ENCODE data around the gene IL4.
"Not testable (repeated sequence)": the region's sequence is repeated elsewhere in the genome, so short reads cannot be mapped to it uniquely, and the experiment has no call there.

IL4 gene

DNA sequence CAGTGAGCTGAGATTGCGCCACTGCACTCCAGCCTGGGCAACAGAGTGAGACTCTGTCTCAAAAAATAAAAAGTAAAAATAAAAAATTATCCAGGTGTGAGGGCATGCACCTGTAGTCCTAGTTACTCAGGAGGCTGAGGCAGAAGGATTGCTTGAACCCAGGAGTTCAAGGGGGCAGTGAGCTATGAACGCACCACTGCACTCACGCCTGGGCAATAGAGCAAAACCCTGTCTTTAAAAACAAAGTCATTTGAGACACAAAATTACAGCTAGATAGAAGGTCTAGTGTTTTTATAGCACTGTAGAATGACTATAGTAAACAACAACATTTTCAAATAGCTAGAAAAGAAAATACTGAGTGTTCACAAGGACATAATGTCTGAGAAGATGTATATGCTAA, 16.4 kb downstream of the IL4 start:
- no peak overlapping the region for H2BK120ac ChIP-seq (ENCODE audit: low read depth, low read length)
- no peaks in the 10 kb centered on the region for H3K4me1 ChIP-seq (ENCODE audit: control insufficient read depth, low read depth, low read length)
- no peak overlapping the region for H3K9ac ChIP-seq (ENCODE audit: low read length)
- H3K79me1 ChIP-seq (ENCODE audit: low read length): no peaks in the 10 kb centered on the region
- H2AK5ac ChIP-seq (ENCODE audit: low read length): no peak overlapping the region
- H4K5ac ChIP-seq (ENCODE audit: low read length): no peak overlapping the region
- no peaks in the 10 kb centered on the region for H3K27me3 ChIP-seq (ENCODE audit: insufficient read depth, low read length, poor library complexity)
- H2BK15ac ChIP-seq (replicated peaks; ENCODE audit: low read depth): no peak overlapping the region
- WGBS (ENCODE audit: extremely low coverage, insufficient coverage, low lambda C conversion rate): no CpG with 5 or more reads among the region's 3 CpGs
- H3K4me2 ChIP-seq (ENCODE audit: low read length): no peak overlapping the region
- H3K18ac ChIP-seq (ENCODE audit: low read length): no peak overlapping the region
- no peak overlapping the region for H3K4ac ChIP-seq (ENCODE audit: low read depth, low read length)
- DNase-seq: no peak
- H3K27ac ChIP-seq (ENCODE audit: low read depth, low read length): no peak overlapping the region
- no peaks in the 10 kb centered on the region for H3K36me3 ChIP-seq (ENCODE audit: control insufficient read depth, insufficient read depth, low read length)
- H3K79me2 ChIP-seq (ENCODE audit: control insufficient read depth, insufficient read depth, low read length): no peaks in the 10 kb centered on the region
- H4K8ac ChIP-seq (ENCODE audit: low read depth, low read length): no peak overlapping the region
- no peak overlapping the region for H3K23ac ChIP-seq (ENCODE audit: low read length)
- H2BK5ac ChIP-seq (ENCODE audit: low read length): no peak overlapping the region
- H3K56ac ChIP-seq (ENCODE audit: low read length): no peak overlapping the region
- H3K4me3 ChIP-seq (ENCODE audit: low read length): no peak overlapping the region

DNA sequence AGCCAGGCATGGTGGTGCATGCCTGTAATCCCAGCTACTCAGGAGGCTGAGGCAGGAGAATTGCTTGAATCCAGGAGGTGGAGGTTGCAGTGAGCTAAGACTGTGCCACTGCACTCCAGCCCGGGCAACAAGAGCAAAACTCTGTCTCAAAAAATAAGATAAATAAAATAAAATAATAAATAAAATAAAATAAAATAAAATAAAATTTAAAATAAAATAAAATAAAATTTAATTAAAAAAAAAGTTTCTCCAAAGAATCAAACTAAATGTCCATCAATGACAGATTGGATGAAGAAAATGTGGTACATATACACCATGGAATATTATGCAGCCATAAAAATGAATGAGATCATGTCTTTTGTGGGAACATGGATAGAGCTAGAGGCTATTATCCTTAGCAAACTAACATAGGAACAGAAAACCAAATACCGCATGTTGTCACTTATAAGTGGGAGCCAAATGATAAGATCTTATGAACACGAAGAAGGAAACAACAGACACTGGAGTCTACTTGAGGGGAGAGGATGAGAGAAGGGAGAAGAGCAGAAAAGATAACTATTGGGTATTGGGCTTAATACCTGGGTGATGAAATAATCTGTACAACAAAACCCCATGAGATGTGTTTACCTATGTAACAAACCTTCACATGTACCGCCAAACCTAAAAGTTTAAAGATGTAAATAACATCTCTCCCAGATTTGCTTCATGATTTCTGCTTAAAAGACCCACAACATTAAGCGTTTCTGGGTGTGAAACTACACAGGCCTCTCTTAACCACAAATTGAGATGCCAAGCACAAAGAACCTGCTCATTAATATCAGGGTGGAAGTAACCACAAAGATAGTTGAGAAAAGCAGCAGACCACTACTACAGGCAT, 18.2 kb downstream of the IL4 start:
- not testable (repeated sequence) for H3K4me1 ChIP-seq (ENCODE audit: control insufficient read depth, low read depth, low read length); H3K36me3 ChIP-seq (ENCODE audit: control insufficient read depth, insufficient read depth, low read length); H3K27me3 ChIP-seq (ENCODE audit: insufficient read depth, low read length, poor library complexity); H3K27ac ChIP-seq (ENCODE audit: low read depth, low read length); H4K5ac ChIP-seq (ENCODE audit: low read length); H2BK15ac ChIP-seq (replicated peaks; ENCODE audit: low read depth); H3K4me3 ChIP-seq (ENCODE audit: low read length); H2BK120ac ChIP-seq (ENCODE audit: low read depth, low read length); H2AK5ac ChIP-seq (ENCODE audit: low read length); H3K9ac ChIP-seq (ENCODE audit: low read length); H3K79me2 ChIP-seq (ENCODE audit: control insufficient read depth, insufficient read depth, low read length); H3K4me2 ChIP-seq (ENCODE audit: low read length); H2BK5ac ChIP-seq (ENCODE audit: low read length); DNase-seq; H3K4ac ChIP-seq (ENCODE audit: low read depth, low read length); H3K56ac ChIP-seq (ENCODE audit: low read length); H3K23ac ChIP-seq (ENCODE audit: low read length); H4K8ac ChIP-seq (ENCODE audit: low read depth, low read length); H3K18ac ChIP-seq (ENCODE audit: low read length); H3K79me1 ChIP-seq (ENCODE audit: low read length)
- WGBS (ENCODE audit: extremely low coverage, insufficient coverage, low lambda C conversion rate): no CpG with 5 or more reads among the region's 5 CpGs

DNA sequence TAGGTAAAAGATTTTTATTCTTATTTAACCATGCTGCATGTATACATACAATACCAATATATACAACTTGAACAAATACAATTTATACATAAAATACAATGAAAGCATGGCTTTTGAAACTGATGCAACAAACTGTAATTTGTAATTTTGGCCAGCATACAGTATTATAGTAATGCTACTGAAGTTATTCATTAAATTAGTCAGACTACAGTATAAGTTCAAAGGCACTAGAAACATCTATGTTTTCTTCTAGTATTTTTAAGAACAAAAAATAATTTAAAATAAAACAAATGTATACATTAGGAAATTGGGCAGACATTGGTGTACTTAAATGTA, 18.8 kb downstream of the IL4 start:
- no peak overlapping the region for H3K56ac ChIP-seq (ENCODE audit: low read length)
- H3K23ac ChIP-seq (ENCODE audit: low read length): no peak overlapping the region
- H2BK120ac ChIP-seq (ENCODE audit: low read depth, low read length): no peak overlapping the region
- H4K8ac ChIP-seq (ENCODE audit: low read depth, low read length): no peak overlapping the region
- no peaks in the 10 kb centered on the region for H3K4me1 ChIP-seq (ENCODE audit: control insufficient read depth, low read depth, low read length)
- no peak overlapping the region for H2BK5ac ChIP-seq (ENCODE audit: low read length)
- H3K36me3 ChIP-seq (ENCODE audit: control insufficient read depth, insufficient read depth, low read length): no peaks in the 10 kb centered on the region
- DNase-seq: no peak
- no peak overlapping the region for H3K18ac ChIP-seq (ENCODE audit: low read length)
- H3K4ac ChIP-seq (ENCODE audit: low read depth, low read length): no peak overlapping the region
- H3K4me3 ChIP-seq (ENCODE audit: low read length): no peak overlapping the region
- H3K9ac ChIP-seq (ENCODE audit: low read length): no peak overlapping the region
- H4K5ac ChIP-seq (ENCODE audit: low read length): no peak overlapping the region
- no peaks in the 10 kb centered on the region for H3K79me2 ChIP-seq (ENCODE audit: control insufficient read depth, insufficient read depth, low read length)
- H3K79me1 ChIP-seq (ENCODE audit: low read length): no peaks in the 10 kb centered on the region
- H2AK5ac ChIP-seq (ENCODE audit: low read length): no peak overlapping the region
- H3K27me3 ChIP-seq (ENCODE audit: insufficient read depth, low read length, poor library complexity): no peaks in the 10 kb centered on the region
- no peak overlapping the region for H2BK15ac ChIP-seq (replicated peaks; ENCODE audit: low read depth)
- H3K4me2 ChIP-seq (ENCODE audit: low read length): no peak overlapping the region
- no peak overlapping the region for H3K27ac ChIP-seq (ENCODE audit: low read depth, low read length)

DNA sequence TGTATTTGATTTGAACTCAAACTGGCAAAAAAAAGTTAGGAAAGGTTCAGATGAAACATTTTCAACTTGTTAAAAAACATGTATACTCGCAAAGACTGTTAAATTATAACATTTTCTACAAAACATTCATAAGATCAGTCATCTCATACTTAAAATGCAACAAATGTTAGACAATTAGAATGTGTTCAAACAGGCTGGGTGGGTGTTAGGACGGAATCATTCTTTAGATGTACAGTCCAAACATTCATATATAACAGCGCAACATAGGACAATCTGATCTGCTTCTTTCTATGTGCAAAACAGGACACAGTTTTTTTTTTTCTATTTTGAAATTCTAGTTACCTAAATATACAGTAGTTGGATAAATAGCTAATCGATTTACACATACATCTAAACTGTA, 22.2 kb downstream of the IL4 start:
- Histone ChIP-seq H3K9ac (ENCODE audit: low read length) (no peak overlapping the region), H2AK5ac (ENCODE audit: low read length) (no peak overlapping the region), H3K4ac (ENCODE audit: low read depth, low read length) (no peak overlapping the region), H3K36me3 (ENCODE audit: control insufficient read depth, insufficient read depth, low read length) (no peaks in the 10 kb centered on the region), H4K5ac (ENCODE audit: low read length) (no peak overlapping the region), H2BK120ac (ENCODE audit: low read depth, low read length) (no peak overlapping the region), H3K4me1 (ENCODE audit: control insufficient read depth, low read depth, low read length) (no peaks in the 10 kb centered on the region), H3K4me2 (ENCODE audit: low read length) (no peak overlapping the region), H3K56ac (ENCODE audit: low read length) (no peak overlapping the region), H3K27me3 (ENCODE audit: insufficient read depth, low read length, poor library complexity) (no peaks in the 10 kb centered on the region), H4K8ac (ENCODE audit: low read depth, low read length) (no peak overlapping the region), H2BK15ac (replicated peaks; ENCODE audit: low read depth) (no peak overlapping the region), H3K27ac (ENCODE audit: low read depth, low read length) (no peak overlapping the region), H3K79me1 (ENCODE audit: low read length) (no peaks in the 10 kb centered on the region), H3K79me2 (ENCODE audit: control insufficient read depth, insufficient read depth, low read length) (no peaks in the 10 kb centered on the region), H3K18ac (ENCODE audit: low read length) (no peak overlapping the region), H3K23ac (ENCODE audit: low read length) (no peak overlapping the region), H2BK5ac (ENCODE audit: low read length) (no peak overlapping the region), H3K4me3 (ENCODE audit: low read length) (no peak overlapping the region)
- WGBS (ENCODE audit: extremely low coverage, insufficient coverage, low lambda C conversion rate): no CpG with 5 or more reads among the region's 4 CpGs
- DNase-seq: no peak

DNA sequence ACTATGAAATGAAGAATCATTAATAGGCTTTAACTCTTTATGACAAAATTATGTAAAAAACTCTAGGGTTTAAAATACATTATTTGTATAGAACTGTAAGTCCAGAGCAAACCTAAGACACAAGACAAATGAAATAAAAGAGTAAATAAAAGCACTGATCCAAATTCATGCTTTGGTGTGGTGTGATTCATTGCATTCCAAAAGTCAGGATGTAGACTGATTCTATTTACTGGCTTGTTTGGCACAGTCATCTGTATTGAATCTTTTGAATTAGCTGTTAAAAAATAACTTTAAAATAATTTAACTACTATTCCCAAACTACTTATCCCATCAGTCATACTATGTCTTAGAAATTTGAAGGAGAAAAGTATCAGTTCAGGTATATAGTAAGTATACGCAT, 31.1 kb downstream of the IL4 start:
- no peak overlapping the region for H3K4me3 ChIP-seq (ENCODE audit: low read length)
- DNase-seq: no peak
- H3K4ac ChIP-seq (ENCODE audit: low read depth, low read length): no peak overlapping the region
- H3K23ac ChIP-seq (ENCODE audit: low read length): no peak overlapping the region
- no peaks in the 10 kb centered on the region for H3K79me1 ChIP-seq (ENCODE audit: low read length)
- no CpG with 5 or more reads among the region's 1 CpG for WGBS (ENCODE audit: extremely low coverage, insufficient coverage, low lambda C conversion rate)
- H3K18ac ChIP-seq (ENCODE audit: low read length): no peak overlapping the region
- no peak overlapping the region for H3K56ac ChIP-seq (ENCODE audit: low read length)
- no peak overlapping the region for H2BK5ac ChIP-seq (ENCODE audit: low read length)
- no peaks in the 10 kb centered on the region for H3K79me2 ChIP-seq (ENCODE audit: control insufficient read depth, insufficient read depth, low read length)
- no peak overlapping the region for H3K4me2 ChIP-seq (ENCODE audit: low read length)
- H2BK120ac ChIP-seq (ENCODE audit: low read depth, low read length): no peak overlapping the region
- no peak overlapping the region for H2BK15ac ChIP-seq (replicated peaks; ENCODE audit: low read depth)
- H3K9ac ChIP-seq (ENCODE audit: low read length): no peak overlapping the region
- H3K27me3 ChIP-seq (ENCODE audit: insufficient read depth, low read length, poor library complexity): no peaks in the 10 kb centered on the region
- H4K8ac ChIP-seq (ENCODE audit: low read depth, low read length): no peak overlapping the region
- H2AK5ac ChIP-seq (ENCODE audit: low read length): no peak overlapping the region
- no peaks in the 10 kb centered on the region for H3K4me1 ChIP-seq (ENCODE audit: control insufficient read depth, low read depth, low read length)
- no peaks in the 10 kb centered on the region for H3K36me3 ChIP-seq (ENCODE audit: control insufficient read depth, insufficient read depth, low read length)
- no peak overlapping the region for H3K27ac ChIP-seq (ENCODE audit: low read depth, low read length)
- no peak overlapping the region for H4K5ac ChIP-seq (ENCODE audit: low read length)

DNA sequence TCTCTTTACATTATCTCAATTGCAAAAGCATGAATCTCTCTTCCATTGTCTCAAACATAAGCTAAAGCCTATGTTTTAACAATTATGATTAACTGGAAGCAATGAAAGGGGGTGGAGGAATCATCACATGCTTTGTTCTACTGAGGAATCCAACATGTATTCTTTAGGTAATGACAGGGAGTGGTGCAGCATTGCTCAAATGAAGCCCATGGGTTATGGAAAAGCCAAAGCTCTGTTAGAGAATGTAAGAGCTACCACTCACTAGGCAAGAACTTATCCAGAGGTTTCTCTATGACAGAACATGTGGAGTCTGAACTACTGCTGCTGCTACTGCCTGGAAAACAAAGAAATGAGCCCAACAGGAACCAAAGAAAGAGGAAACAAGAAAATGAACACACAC, 34.9 kb downstream of the IL4 start:
- no peak overlapping the region for H2BK5ac ChIP-seq (ENCODE audit: low read length)
- no peak overlapping the region for H2AK5ac ChIP-seq (ENCODE audit: low read length)
- H4K5ac ChIP-seq (ENCODE audit: low read length): no peak overlapping the region
- H3K56ac ChIP-seq (ENCODE audit: low read length): no peak overlapping the region
- H3K4me3 ChIP-seq (ENCODE audit: low read length): no peak overlapping the region
- no peak overlapping the region for H2BK15ac ChIP-seq (replicated peaks; ENCODE audit: low read depth)
- no peak overlapping the region for H3K23ac ChIP-seq (ENCODE audit: low read length)
- H3K27me3 ChIP-seq (ENCODE audit: insufficient read depth, low read length, poor library complexity): no peaks in the 10 kb centered on the region
- no peak overlapping the region for H4K8ac ChIP-seq (ENCODE audit: low read depth, low read length)
- H3K79me2 ChIP-seq (ENCODE audit: control insufficient read depth, insufficient read depth, low read length): no peaks in the 10 kb centered on the region
- H3K4me2 ChIP-seq (ENCODE audit: low read length): no peak overlapping the region
- H2BK120ac ChIP-seq (ENCODE audit: low read depth, low read length): no peak overlapping the region
- no peak overlapping the region for H3K27ac ChIP-seq (ENCODE audit: low read depth, low read length)
- H3K36me3 ChIP-seq (ENCODE audit: control insufficient read depth, insufficient read depth, low read length): no peaks in the 10 kb centered on the region
- no peaks in the 10 kb centered on the region for H3K4me1 ChIP-seq (ENCODE audit: control insufficient read depth, low read depth, low read length)
- H3K9ac ChIP-seq (ENCODE audit: low read length): no peak overlapping the region
- no peaks in the 10 kb centered on the region for H3K79me1 ChIP-seq (ENCODE audit: low read length)
- DNase-seq: no peak
- H3K4ac ChIP-seq (ENCODE audit: low read depth, low read length): no peak overlapping the region
- H3K18ac ChIP-seq (ENCODE audit: low read length): no peak overlapping the region
